Measurements from ENCODE around the gene OSBPL10. TPM values are rescaled to one million over a fixed set of nuclear protein-coding genes. Genes with fewer than 3 reads are reported as not detected.
"Not testable (repeated sequence)": the region's sequence is repeated elsewhere in the genome, so short reads cannot be mapped to it uniquely, and the experiment has no call there.

Gene OSBPL10
- total RNA-seq, 1 experiment from 2014 or later, result 2.3 TPM

DNA sequence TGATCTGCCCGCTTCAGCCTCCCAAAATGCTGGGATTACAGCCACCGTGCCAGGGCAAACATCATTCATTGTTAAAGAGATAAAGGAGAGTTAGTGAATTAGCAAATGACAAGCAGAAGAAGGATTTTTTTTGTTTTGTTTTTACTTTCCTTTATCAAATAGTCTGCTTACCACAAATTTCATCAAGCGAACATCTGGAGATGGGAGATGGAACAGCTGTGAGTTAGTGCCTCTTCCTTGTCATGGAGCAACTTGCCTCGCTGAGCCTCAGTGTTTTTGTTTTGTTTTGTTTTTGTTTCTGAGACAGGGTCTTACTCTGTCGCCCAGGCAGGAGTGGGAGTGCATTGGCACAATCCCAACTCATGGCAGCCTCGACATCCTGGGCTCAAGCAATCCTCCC is 16.4 kb upstream of the OSBPL10 start:
- Histone ChIP-seq H3K4me3 (ENCODE audit: low read depth, low read length, poor library complexity, severe bottlenecking) (no peak overlapping the region), H3K27ac (ENCODE audit: low read depth, low read length, poor library complexity, severe bottlenecking) (no peak overlapping the region), H3K9me3 (ENCODE audit: low read depth, low read length, poor library complexity, severe bottlenecking) (peaks cover 4% of the 10 kb centered on the region), H3K4me1 (ENCODE audit: insufficient read depth, low read length, poor library complexity, severe bottlenecking) (no peaks in the 10 kb centered on the region), H3K36me3 (ENCODE audit: insufficient read depth, low read length, poor library complexity, severe bottlenecking) (no peaks in the 10 kb centered on the region), H3K27me3 (replicated peaks; ENCODE audit: insufficient read depth, low read depth, low read length, poor library complexity) (no peaks in the 10 kb centered on the region)
- BruUV-seq (replicated peaks), result no TSS peak
- TF ChIP-seq, protein P1, sequence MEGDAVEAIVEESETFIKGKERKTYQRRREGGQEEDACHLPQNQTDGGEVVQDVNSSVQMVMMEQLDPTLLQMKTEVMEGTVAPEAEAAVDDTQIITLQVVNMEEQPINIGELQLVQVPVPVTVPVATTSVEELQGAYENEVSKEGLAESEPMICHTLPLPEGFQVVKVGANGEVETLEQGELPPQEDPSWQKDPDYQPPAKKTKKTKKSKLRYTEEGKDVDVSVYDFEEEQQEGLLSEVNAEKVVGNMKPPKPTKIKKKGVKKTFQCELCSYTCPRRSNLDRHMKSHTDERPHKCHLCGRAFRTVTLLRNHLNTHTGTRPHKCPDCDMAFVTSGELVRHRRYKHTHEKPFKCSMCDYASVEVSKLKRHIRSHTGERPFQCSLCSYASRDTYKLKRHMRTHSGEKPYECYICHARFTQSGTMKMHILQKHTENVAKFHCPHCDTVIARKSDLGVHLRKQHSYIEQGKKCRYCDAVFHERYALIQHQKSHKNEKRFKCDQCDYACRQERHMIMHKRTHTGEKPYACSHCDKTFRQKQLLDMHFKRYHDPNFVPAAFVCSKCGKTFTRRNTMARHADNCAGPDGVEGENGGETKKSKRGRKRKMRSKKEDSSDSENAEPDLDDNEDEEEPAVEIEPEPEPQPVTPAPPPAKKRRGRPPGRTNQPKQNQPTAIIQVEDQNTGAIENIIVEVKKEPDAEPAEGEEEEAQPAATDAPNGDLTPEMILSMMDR (conservative IDR thresholded peaks at IDR 0.05; ENCODE audit: low read depth, low read length), result no peak
- TF ChIP-seq EZH2 (IDR thresholded peaks at IDR 0.05; ENCODE audit: borderline replicate concordance, low read depth, low read length, poor library complexity, severe bottlenecking), result no peak
- POLR2A ChIA-PET (ENCODE audit: low non-redundant PET), result no interaction called here
- intact Hi-C loops (cut with micrococcal nuclease; ENCODE audit: unreplicated experiment), result no loop called here
- DNase-seq (ENCODE audit: low spot score), result no peak
- CTCF ChIA-PET, result no interaction called here

DNA sequence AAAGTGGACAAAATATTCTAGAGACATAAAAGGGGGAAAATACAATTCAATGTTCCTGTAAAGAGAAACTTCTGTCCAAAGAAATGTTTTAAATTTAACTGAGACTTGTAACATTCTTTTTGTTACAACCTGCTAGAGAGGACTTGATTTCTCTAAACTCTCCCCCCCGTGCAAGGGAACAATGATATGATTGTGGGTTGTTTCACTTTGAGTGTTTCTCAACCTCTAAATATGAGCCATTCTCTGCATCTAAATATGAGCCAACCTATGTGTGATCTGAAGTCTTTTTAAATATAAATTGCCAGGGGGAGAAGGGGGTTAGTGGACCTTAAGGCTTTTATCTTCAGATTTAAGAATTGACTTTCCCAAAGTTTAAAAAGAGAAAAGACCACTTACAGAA is 15.1 kb upstream of the OSBPL10 start:
- no peaks in the 10 kb centered on the region for H3K4me1 ChIP-seq (ENCODE audit: insufficient read depth, low read length, poor library complexity, severe bottlenecking)
- H3K4me3 ChIP-seq (ENCODE audit: low read depth, low read length, poor library complexity, severe bottlenecking), result no peak overlapping the region
- no peaks in the 10 kb centered on the region for H3K27me3 ChIP-seq (replicated peaks; ENCODE audit: insufficient read depth, low read depth, low read length, poor library complexity)
- H3K9me3 ChIP-seq (ENCODE audit: low read depth, low read length, poor library complexity, severe bottlenecking), result peaks cover 4% of the 10 kb centered on the region
- CTCF ChIA-PET, result no interaction called here
- no peaks in the 10 kb centered on the region for H3K36me3 ChIP-seq (ENCODE audit: insufficient read depth, low read length, poor library complexity, severe bottlenecking)
- no peak for TF ChIP-seq EZH2 (IDR thresholded peaks at IDR 0.05; ENCODE audit: borderline replicate concordance, low read depth, low read length, poor library complexity, severe bottlenecking)
- TF ChIP-seq, protein P1 (conservative IDR thresholded peaks at IDR 0.05; ENCODE audit: low read depth, low read length), result no peak
- no peak overlapping the region for H3K27ac ChIP-seq (ENCODE audit: low read depth, low read length, poor library complexity, severe bottlenecking)
- no peak for DNase-seq (ENCODE audit: low spot score)
- intact Hi-C loops (cut with micrococcal nuclease; ENCODE audit: unreplicated experiment), result no loop called here
- POLR2A ChIA-PET (ENCODE audit: low non-redundant PET), result no interaction called here
- no TSS peak for BruUV-seq (replicated peaks)

DNA sequence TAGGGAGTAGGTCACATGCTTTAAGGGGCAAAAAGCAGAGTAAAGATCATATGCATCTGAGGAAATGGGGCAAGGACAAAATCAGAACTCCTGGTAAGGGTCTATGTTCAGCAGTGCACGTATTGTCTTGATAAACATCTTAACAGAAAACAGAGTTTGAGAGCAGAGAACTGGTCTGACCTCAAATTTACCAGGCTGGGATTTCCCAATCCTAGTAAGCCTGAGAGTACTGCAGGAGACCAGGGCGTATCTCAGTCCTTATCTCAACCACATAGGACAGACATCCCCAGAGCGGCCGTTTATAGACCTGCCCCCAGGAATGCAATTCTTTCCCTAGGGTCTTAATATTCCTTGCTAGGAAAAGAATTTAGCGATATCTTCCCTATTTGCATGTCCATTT is 14.0 kb upstream of the OSBPL10 start:
- CTCF ChIA-PET; BruUV-seq (replicated peaks); H3K4me3 ChIP-seq (ENCODE audit: low read depth, low read length, poor library complexity, severe bottlenecking): not testable (repeated sequence)

DNA sequence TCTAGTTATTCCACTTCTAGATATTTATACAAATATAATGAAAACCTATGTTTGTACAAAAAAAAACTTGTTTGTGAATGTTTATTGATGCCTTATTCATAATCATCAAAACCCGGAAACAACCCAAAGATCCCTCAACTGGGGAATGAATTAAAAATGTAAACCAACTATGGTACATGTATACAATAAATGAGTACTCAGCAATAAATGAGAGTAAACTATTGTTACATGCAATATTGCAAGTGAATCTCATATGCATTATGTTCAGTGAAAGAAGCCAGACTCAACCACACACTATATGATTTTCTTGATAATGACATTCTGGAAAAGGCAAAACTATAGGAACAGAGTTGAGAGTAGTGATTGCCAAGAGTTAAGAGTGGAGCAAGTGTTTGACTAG is 12.8 kb upstream of the OSBPL10 start:
- BruUV-seq (replicated peaks), result no TSS peak

More for the DNA sequence above, 14.0 kb upstream of the OSBPL10 start:
- H3K9me3 ChIP-seq (ENCODE audit: low read depth, low read length, poor library complexity, severe bottlenecking); DNase-seq (ENCODE audit: low spot score); POLR2A ChIA-PET (ENCODE audit: low non-redundant PET); H3K27ac ChIP-seq (ENCODE audit: low read depth, low read length, poor library complexity, severe bottlenecking); H3K27me3 ChIP-seq (replicated peaks; ENCODE audit: insufficient read depth, low read depth, low read length, poor library complexity); intact Hi-C loops (cut with micrococcal nuclease; ENCODE audit: unreplicated experiment); H3K36me3 ChIP-seq (ENCODE audit: insufficient read depth, low read length, poor library complexity, severe bottlenecking); H3K4me1 ChIP-seq (ENCODE audit: insufficient read depth, low read length, poor library complexity, severe bottlenecking): not testable (repeated sequence)

DNA sequence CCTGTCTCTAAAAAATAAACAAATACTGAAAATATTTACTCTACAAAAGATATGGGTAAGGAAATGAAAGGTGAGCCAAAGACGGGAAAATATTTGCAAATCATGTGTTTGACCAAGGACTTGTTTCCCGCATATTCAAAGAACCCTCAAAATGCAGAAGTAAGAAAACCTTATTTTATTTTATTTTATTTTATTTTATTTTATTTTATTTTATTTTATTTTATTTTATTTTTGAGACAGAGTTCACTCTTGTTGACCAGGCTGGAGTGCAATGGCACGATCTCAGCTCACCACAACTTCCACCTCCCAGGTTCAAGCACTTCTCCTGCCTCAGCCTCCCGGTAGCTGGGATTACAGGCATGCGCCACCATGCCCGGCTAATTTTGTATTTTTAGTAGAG is 11.9 kb upstream of the OSBPL10 start:
- H3K4me1 ChIP-seq (ENCODE audit: insufficient read depth, low read length, poor library complexity, severe bottlenecking); DNase-seq (ENCODE audit: low spot score); H3K4me3 ChIP-seq (ENCODE audit: low read depth, low read length, poor library complexity, severe bottlenecking); BruUV-seq (replicated peaks); CTCF ChIA-PET; H3K9me3 ChIP-seq (ENCODE audit: low read depth, low read length, poor library complexity, severe bottlenecking); H3K27me3 ChIP-seq (replicated peaks; ENCODE audit: insufficient read depth, low read depth, low read length, poor library complexity); H3K27ac ChIP-seq (ENCODE audit: low read depth, low read length, poor library complexity, severe bottlenecking); intact Hi-C loops (cut with micrococcal nuclease; ENCODE audit: unreplicated experiment); H3K36me3 ChIP-seq (ENCODE audit: insufficient read depth, low read length, poor library complexity, severe bottlenecking); POLR2A ChIA-PET (ENCODE audit: low non-redundant PET): not testable (repeated sequence)

More for the DNA sequence above, 12.8 kb upstream of the OSBPL10 start:
- no peaks in the 10 kb centered on the region for H3K4me1 ChIP-seq (ENCODE audit: insufficient read depth, low read length, poor library complexity, severe bottlenecking)
- no peak overlapping the region for H3K4me3 ChIP-seq (ENCODE audit: low read depth, low read length, poor library complexity, severe bottlenecking)
- H3K36me3 ChIP-seq (ENCODE audit: insufficient read depth, low read length, poor library complexity, severe bottlenecking), result no peaks in the 10 kb centered on the region
- intact Hi-C loops (cut with micrococcal nuclease; ENCODE audit: unreplicated experiment), result no loop called here
- POLR2A ChIA-PET (ENCODE audit: low non-redundant PET), result interaction anchor here (0.6 kb wide), 1 partner anchor 151 kb away, joined by 3 read pairs; no protein-coding TSS in a partner anchor
- H3K27ac ChIP-seq (ENCODE audit: low read depth, low read length, poor library complexity, severe bottlenecking), result no peak overlapping the region
- CTCF ChIA-PET, result no interaction called here
- no peak for DNase-seq (ENCODE audit: low spot score)
- peaks cover 4% of the 10 kb centered on the region for H3K9me3 ChIP-seq (ENCODE audit: low read depth, low read length, poor library complexity, severe bottlenecking)
- H3K27me3 ChIP-seq (replicated peaks; ENCODE audit: insufficient read depth, low read depth, low read length, poor library complexity), result no peaks in the 10 kb centered on the region
- TF ChIP-seq, protein P1 (conservative IDR thresholded peaks at IDR 0.05; ENCODE audit: low read depth, low read length), result no peak
- TF ChIP-seq EZH2 (IDR thresholded peaks at IDR 0.05; ENCODE audit: borderline replicate concordance, low read depth, low read length, poor library complexity, severe bottlenecking), result no peak
